UCSD-AML1 (cell line): ENCODE results near the gene EPHA4.
A peak's percentile ranks its signal among the peaks of the same experiment; 100 is the strongest.

Experiments
- DNase-seq: peaks from one replicate; lab custom pipeline; 2025; ENCODE audit not compliant: unreplicated experiment; lab: John Stamatoyannopoulos, UW

The EPHA4 gene

DNA sequence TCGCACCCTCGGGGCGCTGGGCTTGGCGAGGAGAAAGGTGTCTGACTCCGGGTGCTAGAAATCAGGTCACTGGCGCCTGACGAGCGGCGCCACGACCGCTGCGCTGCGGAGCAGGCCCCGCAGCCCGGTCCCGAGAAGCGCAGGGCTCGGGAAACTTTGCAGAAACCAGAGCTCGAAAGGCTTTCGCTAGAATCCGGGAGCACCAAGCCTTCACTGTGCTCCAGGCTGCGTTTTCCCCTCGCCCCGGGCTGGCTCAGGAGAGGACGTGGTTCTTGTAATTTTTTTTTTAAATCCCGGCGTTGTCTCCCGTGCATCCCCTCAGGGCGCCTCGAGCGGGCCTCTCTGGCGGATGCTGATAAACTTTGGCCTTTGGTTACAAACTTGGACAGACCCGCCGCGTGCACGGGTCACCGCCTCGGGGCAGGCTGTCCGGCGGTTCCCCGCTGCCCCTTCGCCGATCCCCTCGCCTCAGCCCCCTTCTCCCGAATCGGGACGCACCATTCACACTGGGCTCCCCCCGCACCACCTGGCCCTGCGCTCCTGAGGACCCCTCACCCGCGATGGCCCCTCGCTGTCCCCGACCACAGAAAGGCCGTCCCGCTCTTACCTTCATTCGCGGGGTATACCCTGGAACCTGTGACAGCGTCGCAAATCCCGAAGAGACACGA is 419 bp downstream of the EPHA4 start:
- DNase-seq, result peak; percentile 46

DNA sequence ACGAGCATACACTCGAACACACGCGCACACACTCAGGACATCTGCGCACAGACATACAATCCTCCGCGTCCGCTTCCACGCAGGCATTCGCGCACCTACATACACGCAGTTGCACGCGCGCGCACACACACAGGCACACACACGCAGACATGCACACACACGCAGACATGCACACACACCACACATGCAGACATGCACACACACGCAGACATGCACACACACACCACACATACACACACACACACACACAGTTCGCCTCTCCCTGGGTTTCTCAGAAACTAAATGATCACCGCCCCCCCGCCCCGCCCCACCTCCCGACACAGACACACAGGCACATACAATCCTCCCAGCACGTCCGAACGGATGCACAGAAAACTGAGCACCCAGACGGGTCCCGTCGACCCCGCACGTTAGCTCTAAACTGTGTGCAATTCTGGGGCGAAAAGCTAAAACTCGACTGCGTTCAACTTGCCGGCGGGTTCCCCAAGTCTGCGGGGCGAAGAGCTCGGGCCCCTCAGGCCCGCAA is 1.0 kb downstream of the EPHA4 start:
- DNase-seq, result no peak

DNA sequence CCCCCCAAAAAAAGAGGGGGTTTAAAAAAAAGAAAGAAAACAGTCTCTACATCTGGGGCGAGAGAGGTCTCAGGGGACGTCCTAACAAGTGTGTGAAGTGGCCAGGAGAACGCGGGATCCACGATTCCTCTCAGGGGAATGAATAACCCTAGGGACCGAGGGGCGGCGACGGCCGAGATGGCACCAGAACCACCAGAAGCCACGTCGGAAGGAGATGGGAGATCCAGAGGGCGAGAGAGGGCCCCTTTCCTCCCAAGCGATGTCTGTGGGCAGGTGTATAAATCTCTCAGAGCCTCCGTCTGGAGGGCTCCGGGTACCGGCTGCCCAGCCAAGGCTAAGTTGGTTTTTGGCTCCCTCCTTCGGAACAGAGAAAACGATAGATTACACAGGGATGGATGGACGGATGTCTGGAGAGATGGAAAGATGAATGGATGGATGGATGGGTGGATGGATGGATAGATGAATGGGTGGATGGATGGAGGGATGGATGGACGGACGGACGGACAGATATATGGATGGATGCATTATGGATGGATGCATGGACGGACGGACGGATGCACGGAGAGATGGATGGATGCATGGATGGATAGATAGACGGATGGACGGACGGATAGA is 1.7 kb downstream of the EPHA4 start:
- DNase-seq, result no peak

DNA sequence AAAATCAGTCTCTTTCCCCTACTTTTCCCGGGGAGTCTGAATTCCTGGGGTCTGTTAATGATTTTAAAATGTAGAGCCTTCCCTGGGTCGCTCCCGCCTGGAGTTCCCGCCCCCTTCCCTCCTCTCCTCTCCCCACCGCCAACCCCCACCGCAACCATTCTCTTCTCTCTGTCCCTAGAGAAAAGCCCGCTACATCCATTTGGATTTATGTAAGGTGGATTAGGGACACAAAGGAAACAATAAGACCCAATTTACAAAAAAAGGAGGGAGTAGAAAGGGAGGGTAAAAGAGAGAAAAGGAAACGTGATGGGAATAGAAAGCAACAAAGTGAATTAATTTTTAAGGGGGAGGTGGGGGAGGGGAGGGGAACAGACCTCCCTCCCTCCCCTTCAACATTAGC is 2.2 kb downstream of the EPHA4 start:
- no peak for DNase-seq

DNA sequence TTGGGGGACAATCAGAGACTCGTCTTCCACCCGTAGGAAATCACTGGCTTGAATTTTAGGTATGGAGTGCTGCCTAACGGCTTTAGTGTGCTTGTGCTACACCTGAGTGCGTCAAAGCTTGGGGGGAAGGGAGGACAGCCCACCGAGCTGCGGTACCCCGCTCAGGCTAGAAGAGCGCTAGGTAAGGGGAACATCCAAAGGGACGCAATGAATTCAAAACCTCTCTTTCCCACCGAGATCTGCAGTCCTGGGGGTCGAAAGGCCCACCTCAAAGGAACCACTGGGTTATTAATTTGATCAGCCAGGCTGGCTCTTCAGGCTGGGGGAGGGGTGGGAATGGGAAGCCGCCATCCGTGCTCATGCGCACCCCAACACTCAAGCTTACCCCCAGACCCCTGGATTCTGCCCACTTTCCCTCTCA is 2.7 kb downstream of the EPHA4 start:
- no peak for DNase-seq

DNA sequence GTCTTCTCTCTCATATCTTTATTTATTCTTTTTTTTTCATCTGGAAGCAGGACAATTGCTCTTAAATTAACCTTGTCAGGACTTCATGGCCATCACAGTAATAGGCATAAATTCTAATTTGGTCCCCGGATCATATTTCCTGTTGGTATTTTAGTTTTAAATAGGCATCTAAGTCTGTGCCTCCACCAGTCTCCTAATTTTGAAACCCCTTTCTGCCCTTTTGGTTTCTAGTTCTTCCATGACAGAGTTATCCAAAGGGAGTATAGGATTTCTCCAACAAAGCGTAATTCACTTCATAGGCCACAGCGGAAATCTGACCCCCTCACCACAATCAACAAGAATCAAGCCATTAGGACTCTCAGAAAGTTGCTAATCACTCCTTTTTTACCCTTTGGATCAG is 3.8 kb downstream of the EPHA4 start:
- DNase-seq, result no peak

DNA sequence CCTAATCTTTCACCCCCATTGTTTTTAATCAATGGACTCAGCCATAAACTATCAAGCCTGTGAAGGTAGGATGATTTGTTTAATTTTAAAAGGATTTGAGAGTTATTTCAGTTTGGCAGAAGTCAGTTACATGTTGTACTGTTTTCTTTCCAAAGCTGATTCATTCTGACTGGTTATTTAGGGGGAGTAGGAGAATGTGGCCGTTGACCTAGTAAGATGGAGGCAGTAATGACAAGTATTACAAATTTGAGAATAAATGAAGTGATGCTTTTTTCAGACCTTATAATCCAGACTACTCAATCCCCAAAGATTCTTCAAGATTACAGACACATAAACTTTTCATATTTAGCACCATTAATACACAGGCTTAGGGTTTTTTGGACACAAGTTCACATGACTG is 4.3 kb downstream of the EPHA4 start:
- no peak for DNase-seq

DNA sequence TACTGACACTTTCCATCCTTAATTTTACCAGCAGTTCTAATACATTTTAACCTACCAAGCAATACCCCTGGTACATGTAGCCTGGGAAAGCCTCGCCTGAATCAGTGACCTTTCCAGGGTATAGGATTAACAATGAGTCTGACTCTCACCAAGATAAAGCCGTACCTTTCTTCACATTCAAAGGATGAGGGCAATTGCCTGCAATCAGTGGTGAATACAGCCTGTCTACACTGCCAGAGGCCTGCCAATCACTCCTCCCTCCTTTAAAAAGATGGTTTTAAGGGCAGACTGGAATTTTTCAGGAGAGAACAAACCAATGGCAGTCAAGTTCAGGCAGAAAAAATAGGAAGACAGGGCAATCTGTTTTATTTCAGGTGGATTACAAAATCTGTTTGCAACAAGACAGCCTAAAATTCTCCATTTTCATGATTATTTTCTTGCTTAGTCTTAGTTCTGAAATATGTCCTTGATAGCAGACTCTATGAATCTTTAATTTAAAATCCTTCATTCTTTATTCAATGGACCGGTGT is 4.8 kb downstream of the EPHA4 start:
- DNase-seq, result no peak

DNA sequence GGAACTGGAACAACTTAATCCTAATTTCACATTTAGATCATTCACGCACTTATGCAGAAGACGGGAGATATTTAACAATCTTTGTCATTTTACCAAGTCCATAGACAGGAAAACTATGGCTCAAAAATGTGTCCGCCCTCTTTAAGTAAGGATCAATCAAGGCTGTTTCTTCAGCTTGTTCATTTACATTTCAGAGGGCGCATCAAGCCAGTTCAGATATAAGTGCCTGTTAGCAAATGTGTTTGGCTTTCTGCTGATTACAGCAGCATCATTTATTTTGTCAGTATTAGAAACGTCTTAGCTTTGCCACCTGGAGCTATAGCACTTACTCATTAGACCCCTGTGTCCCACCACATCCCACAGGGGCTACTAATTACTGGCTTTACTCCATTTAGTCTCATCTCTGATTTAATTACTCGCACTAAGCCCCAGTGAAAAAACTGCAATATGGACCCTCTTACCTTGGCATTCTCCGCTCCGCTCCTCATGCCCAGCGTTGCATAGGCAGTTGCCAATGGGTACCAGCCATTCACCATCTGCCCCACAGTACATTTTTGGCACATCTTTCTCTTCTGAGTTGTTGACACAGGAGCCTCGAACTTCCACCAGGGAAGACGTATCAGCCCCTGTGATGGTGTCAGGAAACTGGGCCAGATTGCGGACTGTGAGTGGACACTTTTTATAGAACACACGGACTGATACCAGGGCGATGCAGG is 8.7 kb downstream of the EPHA4 start:
- DNase-seq, result no peak

DNA sequence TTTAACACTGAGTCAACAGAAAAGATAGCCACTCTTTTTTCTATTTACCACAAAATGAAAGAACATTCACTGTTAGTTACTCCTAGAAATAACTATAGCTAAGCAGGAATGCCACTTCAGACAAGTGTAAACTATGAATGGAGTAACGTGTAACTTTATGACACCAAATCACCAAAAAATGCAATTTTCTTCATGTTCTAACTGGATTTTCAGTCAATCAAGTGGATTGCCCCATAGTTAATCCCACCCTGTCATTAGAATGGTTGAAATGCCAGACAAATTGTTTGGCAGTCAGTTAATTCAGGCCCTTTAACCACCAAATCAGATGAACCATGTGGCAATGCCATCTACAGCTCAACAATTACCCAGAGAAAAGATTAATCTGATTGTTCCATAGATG is 9.9 kb downstream of the EPHA4 start:
- DNase-seq, result no peak

DNA sequence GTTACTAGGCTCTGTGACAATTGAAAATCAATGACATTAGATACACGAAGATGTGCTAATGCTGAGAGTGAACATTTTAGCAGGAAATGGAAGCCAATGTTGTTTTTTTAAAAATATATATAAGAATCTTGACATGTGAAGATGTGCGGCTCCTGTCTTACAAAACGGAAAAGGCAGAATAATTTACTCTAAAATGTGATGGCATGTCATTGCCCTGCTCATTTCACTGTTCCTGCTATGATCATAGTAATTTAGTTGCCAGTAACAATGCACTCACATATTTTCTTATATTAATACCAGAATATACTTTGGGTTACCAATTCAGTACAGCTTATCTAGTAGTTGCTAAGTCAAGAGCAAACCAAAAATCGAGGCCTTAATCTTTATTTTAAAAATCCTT is 10.3 kb downstream of the EPHA4 start:
- no peak for DNase-seq

DNA sequence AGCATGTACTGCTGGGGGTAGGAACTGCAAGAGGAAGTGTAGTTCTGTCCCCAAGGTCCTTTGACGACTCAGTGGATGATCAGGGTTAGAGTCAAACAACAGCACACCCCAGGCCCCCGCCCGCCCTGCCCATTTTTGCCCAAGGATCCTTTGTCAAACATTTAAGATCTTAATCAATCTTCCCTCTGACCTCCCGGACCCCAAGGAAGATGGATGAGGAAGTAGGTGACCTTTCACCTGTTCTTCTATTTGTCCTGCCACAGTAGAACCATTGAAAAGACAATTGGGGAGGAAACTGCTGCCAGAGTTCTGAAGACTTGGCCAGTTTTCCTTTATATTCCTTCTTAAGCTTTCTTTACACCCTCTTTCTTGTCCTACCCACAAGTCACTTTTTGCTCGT is 12.1 kb downstream of the EPHA4 start:
- DNase-seq, result peak; percentile 13

DNA sequence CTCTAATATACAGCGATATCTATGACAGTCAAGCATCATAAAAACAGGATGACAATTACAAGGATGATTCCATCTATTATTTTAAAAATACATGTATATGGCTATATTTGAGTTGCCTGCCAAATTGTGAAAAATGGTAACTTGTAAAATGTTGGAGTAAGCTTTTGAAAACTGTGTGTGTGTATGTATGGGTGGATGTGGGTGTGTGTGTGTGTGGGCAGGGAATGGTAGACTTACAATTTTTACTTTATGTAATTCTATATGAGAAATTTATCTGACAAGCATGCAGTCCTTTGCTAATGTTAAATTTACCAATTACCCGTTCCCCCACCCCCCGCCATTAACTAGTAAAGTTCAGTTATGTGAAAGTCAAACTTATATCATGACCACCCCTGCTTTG is 14.0 kb downstream of the EPHA4 start:
- DNase-seq, result no peak

DNA sequence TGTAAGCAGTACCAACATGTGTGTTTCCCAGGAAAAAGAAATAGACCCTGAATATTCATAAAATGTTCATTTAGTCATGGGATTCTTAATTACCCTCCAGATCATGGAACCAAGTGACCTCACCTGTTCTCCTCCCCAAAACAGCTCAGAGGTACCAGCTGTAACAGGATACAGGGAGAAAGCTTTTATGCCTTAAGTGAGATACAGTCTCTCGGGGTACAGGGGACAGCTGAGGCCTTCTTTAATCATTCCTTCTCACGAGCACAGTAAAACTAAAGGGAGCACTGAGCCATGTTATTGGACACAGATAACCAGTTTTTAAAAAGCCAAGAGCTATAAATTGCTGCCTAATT is 16.6 kb downstream of the EPHA4 start:
- no peak for DNase-seq

DNA sequence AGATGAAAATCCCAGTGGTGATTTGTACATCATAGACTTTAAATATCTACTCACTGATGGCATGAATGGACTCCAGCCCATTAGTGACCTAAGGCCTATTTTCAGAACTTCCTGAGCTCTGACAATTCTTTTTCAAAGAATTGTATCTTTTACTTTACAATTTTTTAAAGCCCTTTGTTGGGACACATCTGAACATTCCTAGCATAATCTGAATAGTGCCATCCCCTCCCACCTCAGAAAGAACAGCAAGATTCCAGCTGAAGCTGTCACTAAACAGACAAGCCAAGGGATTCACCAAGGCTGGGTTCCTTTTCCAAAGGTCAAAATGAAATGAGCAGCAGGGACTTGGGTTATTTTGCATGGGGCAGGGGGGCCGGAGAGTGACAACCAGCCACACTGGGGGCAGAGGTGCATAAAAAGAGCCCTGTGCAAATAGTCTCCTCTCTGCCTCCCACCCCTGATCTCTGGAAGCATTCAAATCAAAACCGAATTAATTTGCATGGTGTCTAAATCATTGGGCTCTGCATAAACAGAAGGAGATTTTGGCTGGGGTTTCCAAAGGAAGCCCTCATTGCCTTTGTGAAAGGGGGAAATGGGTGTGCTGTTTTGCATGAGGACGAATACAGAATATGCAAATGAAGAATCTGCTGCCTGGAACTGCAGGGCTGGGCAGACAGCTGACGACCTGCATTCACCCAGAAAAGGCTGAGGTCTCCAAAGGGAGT is 17.2 kb downstream of the EPHA4 start:
- no peak for DNase-seq

DNA sequence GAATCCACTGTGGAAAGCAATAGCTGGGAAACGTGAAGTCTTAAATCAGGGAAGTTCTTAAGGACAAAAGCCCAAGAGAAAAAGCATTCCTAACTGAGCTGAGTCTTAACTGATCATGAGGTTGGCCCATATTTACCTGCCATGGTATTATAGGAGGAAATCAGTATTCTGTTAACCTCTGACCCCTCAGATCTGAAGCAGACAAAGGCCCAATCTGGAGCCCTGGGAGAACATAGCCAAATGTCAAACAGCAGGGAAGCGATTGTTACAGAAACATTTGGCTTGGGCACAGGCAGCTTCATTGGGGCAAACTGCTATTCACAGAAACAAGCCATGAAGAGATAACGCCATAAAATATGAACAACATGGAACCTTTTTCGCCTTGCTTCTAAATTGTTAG is 18.8 kb downstream of the EPHA4 start:
- no peak for DNase-seq

DNA sequence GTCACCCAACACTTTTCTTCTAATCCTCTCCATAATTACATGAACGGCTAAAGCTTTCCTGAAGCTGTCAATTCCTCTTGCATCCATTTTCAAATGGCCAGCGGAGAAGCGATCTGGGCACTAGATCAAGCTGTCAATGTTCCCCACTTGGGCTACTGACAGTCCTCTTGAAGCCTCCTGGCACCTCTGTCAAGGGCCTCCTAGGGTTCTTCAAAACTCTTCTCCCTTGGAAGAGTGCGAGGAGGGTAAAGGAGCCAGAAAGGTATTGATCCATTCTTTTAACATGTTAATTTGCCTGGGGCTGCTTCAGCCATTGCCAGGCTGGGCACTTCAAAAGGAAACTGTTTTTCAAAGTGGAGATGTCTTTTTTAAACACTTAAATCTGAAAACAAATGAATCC is 19.8 kb downstream of the EPHA4 start:
- no peak for DNase-seq

DNA sequence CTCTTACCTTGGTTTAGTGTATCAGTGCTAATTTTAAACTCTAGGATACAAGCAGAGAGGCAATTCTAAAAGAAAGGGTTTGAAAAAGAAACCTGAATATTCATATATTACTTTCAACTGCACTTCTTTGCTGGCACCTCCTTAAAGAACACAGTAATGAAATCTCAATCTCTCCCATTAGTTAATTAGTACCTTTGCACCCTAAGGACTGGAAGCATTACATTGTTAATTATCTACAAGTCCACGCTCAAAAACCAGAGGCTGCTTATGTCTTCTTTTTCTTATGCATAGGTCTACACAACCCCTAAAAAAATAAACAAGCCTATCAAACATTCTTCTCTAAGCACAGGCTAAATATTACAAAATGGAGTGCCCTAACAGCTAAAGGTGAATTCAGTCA is 20.2 kb downstream of the EPHA4 start:
- no peak for DNase-seq

DNA sequence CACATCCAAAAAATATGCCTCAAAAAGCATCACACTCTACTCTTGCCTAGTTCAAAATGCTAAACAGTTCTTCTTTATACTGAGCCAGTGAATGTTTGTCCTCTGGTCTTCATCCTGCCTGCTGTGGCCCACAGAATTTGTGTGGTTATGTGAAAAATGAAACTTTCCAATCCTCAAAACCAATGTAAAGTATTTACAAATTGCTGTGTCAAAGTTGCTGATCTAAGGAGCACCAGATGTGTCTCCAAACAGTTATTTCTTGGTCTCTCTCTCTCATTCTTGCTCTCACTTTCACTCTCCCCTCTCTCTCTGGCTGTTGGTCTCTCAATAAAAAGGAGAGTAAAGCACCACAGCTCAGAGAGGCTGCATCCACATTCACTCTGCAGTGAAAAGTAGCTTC is 23.0 kb downstream of the EPHA4 start:
- no peak for DNase-seq

DNA sequence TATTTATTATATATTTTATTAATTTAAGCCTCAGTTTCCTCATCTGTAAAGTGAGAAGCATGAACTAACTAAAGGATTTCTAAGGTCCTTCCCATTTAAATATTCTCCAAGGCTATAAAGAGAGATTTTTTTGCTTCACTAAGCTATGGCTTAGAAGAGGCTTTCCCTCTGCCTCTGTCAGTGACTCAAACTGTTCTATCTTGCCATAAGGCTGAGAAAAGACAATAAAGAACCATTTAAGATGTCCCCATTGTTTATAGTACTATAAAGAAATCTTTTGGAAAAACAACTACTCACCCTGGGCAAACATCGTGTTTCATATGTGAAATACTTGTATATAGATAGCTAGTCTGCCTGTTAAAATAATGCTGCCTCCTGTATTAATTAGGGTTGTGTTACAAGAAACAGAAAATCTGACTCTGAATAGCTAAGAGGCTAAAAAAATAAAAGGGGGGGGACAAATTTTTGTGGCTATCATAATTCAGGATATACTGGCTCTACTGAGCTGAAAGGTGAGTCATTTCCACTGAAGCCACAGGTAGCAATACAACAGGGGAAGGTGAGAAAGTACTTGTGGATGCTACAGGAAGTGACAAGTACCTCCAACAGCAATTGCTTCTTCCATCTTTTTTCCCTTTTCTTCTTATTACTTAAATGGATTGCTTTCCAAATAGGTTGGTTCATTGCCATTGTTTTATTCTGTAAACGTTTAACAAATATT is 25.4 kb downstream of the EPHA4 start:
- no peak for DNase-seq
